ENCODE data around the gene METAP1.
"Not testable (repeated sequence)": the region's sequence is repeated elsewhere in the genome, so short reads cannot be mapped to it uniquely, and the experiment has no call there.

Gene METAP1

DNA sequence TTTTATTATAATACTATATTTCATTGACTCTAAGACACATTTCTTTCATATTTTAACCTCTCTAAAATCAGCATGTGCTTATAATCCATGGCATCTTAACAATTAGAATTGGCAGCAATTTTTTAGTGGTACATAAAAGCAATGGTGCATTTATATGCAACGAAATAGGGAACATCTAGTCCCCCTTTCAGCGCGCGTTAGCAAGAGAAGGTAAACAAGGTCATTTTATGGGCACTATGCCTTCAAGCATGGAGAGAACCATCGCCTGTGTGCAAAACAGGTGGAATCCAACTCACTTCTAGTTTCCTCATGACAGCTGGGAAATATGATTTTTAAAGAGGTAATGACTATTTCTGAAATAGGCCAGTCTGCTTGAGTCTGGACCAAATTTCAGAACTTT is 86.7 kb downstream of the METAP1 start:
- DNase-seq (ENCODE audit: low spot score), result no peak
- TF ChIP-seq, protein P1, sequence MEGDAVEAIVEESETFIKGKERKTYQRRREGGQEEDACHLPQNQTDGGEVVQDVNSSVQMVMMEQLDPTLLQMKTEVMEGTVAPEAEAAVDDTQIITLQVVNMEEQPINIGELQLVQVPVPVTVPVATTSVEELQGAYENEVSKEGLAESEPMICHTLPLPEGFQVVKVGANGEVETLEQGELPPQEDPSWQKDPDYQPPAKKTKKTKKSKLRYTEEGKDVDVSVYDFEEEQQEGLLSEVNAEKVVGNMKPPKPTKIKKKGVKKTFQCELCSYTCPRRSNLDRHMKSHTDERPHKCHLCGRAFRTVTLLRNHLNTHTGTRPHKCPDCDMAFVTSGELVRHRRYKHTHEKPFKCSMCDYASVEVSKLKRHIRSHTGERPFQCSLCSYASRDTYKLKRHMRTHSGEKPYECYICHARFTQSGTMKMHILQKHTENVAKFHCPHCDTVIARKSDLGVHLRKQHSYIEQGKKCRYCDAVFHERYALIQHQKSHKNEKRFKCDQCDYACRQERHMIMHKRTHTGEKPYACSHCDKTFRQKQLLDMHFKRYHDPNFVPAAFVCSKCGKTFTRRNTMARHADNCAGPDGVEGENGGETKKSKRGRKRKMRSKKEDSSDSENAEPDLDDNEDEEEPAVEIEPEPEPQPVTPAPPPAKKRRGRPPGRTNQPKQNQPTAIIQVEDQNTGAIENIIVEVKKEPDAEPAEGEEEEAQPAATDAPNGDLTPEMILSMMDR (IDR thresholded peaks at IDR 0.05; ENCODE audit: extremely low read depth, missing control alignments), result no peak

DNA sequence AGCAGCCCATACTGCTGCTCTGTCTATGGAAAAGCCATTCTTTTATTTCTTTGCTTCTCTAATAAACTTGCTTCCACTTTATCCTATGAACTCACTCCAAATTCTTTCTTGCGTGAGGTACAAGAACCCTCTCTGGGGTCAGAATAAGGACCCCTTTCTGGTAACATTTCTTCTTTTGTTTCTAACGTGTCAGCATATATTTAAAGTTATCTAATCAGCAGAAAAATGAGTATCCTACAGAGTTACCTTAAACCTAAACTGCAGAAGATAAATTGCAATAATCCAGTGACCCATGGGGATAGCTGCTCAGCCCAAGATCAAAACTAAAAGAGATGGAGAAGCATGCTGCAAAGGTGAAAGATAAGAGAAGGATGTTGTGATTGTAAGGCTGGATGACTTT is 89.1 kb downstream of the METAP1 start:
- DNase-seq (ENCODE audit: low spot score), result no peak
- TF ChIP-seq, protein P1 (IDR thresholded peaks at IDR 0.05; ENCODE audit: extremely low read depth, missing control alignments), result no peak

DNA sequence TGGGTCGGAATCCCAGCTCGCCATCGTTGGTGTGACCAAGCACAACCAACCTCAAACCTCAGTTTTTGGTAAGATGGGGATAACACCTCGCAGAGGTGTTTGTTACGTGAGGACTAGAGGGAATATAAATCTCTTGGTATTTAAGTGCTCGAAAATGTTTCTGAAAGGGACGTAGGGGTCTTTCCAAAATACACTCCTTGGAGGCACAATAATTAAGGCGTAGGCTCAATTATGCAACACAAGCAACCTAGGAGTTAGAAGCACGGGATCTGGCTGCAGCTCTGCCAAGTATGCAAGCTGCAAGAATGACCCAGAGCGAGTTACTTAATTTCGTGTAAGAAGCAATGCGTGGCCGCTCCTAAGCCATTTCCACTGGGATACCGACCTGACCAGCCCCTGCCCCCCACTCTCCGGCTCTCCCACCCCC is 92.5 kb downstream of the METAP1 start:
- TF ChIP-seq, protein P1 (IDR thresholded peaks at IDR 0.05; ENCODE audit: extremely low read depth, missing control alignments), result no peak
- peak; percentile 42 for DNase-seq (ENCODE audit: low spot score)

DNA sequence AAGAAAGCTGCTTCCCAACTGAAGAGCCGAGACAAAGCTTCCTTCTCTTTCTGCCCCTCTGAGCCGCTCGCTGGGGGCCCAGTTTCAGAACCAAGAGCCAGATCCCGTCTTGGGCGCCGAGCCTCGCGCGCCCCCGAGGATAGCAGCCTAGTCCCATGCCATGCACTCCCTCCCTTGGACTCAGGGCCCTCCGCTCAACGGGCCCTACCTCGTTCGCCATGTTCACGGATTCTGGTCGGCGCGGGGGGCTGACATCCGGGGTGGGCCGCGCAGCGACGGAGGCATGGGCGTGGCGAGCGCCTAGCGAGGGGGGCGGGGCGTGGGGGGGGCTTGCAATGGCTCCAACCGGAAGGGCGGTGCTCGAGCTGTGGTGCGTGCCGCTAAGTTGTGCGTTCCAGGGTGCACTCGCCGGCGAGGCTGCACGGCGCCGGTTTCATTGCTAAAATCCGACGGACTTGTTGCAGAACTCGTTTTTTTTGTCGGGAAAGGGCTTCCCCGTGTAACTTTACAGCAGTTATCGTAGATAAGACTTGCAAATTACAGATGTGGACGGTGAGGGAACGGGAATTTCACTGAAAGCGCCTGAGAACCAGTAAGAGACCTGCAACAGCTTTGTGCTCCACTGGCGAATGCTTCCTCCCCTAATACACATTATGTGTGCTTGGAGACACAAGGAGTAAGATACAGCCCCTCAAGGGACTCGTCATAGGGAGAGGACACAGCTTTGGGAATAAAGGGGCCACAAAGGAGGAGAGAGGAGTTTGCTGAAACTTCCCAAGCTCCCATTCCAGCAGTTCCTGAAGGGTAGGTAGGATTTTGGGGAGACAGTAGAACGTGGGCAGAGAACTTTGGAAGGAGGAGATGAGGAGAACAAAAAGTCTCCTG is 93.2 kb downstream of the METAP1 start, which contains the start of gene ADH5:
Gene ADH5 (minus strand): TSS at position 308 of the 885 bp plus-strand sequence. CDS start 88 bp downstream, at position 220.
- DNase-seq (ENCODE audit: low spot score), result peak; percentile 92
- TF ChIP-seq, protein P1 (IDR thresholded peaks at IDR 0.05; ENCODE audit: extremely low read depth, missing control alignments), result no peak

DNA sequence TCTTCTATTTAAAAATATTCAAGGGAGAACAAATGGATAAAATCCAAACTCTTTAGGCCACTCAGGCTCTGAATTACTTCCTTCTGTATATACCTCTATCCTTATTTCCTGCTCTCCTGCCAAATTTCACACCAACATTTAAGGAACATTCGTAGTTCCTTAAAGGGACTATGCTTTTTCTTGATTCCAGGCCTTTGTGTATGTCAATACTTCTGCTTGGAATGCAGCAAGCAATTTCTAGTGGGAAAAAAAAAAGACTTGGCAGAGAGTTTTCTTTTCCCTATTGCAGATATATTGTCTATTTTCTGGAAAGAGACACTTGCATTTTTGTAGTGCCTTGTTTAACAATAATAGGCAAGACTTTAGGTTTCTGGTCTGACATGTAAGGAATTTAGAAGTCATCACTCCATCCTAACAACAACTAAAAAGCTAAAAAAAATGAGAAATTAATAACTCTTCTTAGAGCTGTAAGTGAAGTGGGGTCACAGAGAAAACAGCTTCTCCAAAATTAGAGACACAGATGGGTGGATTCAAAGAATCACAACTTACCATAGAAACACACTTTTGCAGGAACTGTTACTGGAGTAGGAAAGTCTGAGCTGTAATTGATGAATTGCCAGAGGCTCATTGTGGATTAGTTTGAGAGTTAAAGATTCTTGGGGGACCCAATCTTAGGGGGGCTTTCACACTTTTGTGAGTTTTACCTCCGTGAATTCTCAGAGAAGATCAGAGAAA is 95.1 kb downstream of the METAP1 start:
- TF ChIP-seq, protein P1 (IDR thresholded peaks at IDR 0.05; ENCODE audit: extremely low read depth, missing control alignments), result no peak
- DNase-seq (ENCODE audit: low spot score), result no peak

DNA sequence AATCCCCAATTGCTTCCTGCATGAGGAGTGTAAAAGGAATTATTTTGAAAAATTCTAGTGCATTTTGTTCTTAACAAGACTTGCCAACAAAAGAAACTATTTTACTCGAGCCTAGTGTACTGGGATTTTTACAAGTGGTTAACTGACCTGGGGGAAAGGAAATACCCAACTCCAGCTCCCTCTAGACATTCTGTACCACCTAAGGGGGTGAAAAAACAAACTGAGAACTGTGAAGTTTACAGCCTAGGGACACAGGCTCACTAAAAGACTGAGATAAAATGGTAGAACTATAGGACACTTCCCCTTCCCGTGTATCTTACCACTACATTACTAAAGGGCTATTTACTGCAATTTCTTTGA is 95.7 kb downstream of the METAP1 start:
- TF ChIP-seq, protein P1 (IDR thresholded peaks at IDR 0.05; ENCODE audit: extremely low read depth, missing control alignments), result no peak
- DNase-seq (ENCODE audit: low spot score), result no peak

DNA sequence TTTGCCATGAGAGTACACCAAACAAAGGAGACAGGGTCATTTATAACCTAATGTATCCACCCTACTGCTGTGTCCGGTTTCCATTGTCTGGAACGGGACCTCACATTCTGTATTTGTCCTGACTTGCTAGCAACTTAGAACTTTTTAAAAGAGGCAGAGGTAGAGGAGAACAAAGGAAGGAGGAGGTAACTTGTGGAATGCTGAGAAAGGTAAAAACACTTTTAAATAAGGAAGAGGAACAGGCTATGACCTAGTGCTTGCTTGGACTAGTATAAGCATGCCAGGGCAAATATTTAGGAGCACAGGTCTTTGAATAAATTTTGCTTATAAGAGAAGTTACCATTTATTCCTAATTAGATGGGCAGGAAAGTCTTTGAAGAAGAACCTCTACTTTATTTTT is 96.3 kb downstream of the METAP1 start:
- DNase-seq (ENCODE audit: low spot score), result not testable (repeated sequence)

Data from GM20000 (cell line).